Spleen (tissue), 7 donors: Measurements from ENCODE around the gene TMEM255B.

Source experiments
- CTCF ChIP-seq, 11 experiments: fragments of 200-600 bp in 7 of 11; fragments of 450-650 bp in 4 of 11; sonication (generic) in 4 of 11; IDR thresholded peaks in 8 of 11; conservative IDR thresholded peaks in 3 of 11; 1 replicate in 7 of 11; 2 replicates in 4 of 11; pipeline versions ENCODE4 v1.4.0 to v1.8.0; 2016 to 2021; ENCODE audit warnings: antibody characterized with exemption in 11 of 11, inconsistent platforms in 4 of 11, mild to moderate bottlenecking in 1 of 11
- POLR2A ChIP-seq, 3 donors: fragments of 450-650 bp; IDR thresholded peaks; one replicate each; pipeline ENCODE4 v1.5.1; 2017; ENCODE audit warnings: antibody characterized with exemption in 3 of 3, mild to moderate bottlenecking in 1 of 3
- donor health status: DM: no; HTN: no; CAD: no; lungs with moderate emphysema.
- donor health status: DM: no; HTN: no; CAD: no.
- donor health status: DM: no; HTN: no; CAD: no.

- TF ChIP-seq CTCF (IDR thresholded peaks at IDR 0.05 in 8 of 11, conservative IDR thresholded peaks at IDR 0.05 in 3 of 11): no peak
- no peak for TF ChIP-seq POLR2A (IDR thresholded peaks at IDR 0.05)
Observed at GRCh38 chr13:113834496-113835200, 75.6 kb downstream of the TMEM255B start.
